WTC11 (cell line): ENCODE data around the gene TRAIP. TPM values are rescaled to one million over a fixed set of nuclear protein-coding genes. Genes with fewer than 3 reads are reported as not detected.

Experiments used
- ATAC-seq: fragments of 200-7000 bp; cut with Tn5 transposase; 2 replicates; pipeline ENCODE4 v1.10.0; 2021; ENCODE audit warnings: mild to moderate bottlenecking, moderate library complexity
- CTCF ChIA-PET: fragments of 300-600 bp; sonication (Branson Sonifier 250); formaldehyde crosslinking; loops from one replicate; lab custom pipeline; 2021; ENCODE audit warnings: antibody characterized with exemption; lab: Charles Lee
- POLR2A ChIA-PET: fragments of 350-600 bp; sonication (Branson Sonifier 250); formaldehyde crosslinking; loops from one replicate; lab custom pipeline; 2021; ENCODE audit warnings: antibody characterized with exemption; lab: Charles Lee
- DNase-seq: peaks from one replicate; pipeline ENCODE4 v3.0.0; 2021; ENCODE audit warnings: low spot score
- H3K27ac Mint-ChIP-seq: 2 replicates; pipeline ENCODE4 v1.8.0; 2021; ENCODE audit warnings: mixed read lengths
- H3K27me3 Mint-ChIP-seq: 2 replicates; pipeline ENCODE4 v1.8.0; 2021; ENCODE audit warnings: low read depth, mild to moderate bottlenecking, moderate library complexity, mixed read lengths
- H3K36me3 Mint-ChIP-seq: 2 replicates; pipeline ENCODE4 v1.8.0; 2021; ENCODE audit warnings: mixed read lengths
- H3K4me1 Mint-ChIP-seq: 2 replicates; pipeline ENCODE4 v1.8.0; 2022; ENCODE audit warnings: mixed read lengths
- H3K4me3 Mint-ChIP-seq: 2 replicates; pipeline ENCODE4 v1.8.0; 2021; ENCODE audit warnings: mild to moderate bottlenecking, moderate library complexity, mixed read lengths
- H3K9me3 Mint-ChIP-seq: 2 replicates; pipeline ENCODE4 v1.8.0; 2021; ENCODE audit warnings: mixed read lengths
- CREM ChIP-seq: sonication (generic); formaldehyde crosslinking; IDR thresholded peaks from 2 replicates; pipeline ENCODE4 v1.8.1; 2022; ENCODE audit warnings: mild to moderate bottlenecking, missing genetic modification reagents, moderate library complexity
- MXD4 ChIP-seq: fragments of 250-450 bp; sonication (Bioruptor Pico); IDR thresholded peaks from 2 replicates; pipeline ENCODE4 v1.8.0; 2021; ENCODE audit warnings: mild to moderate bottlenecking, moderate library complexity, borderline replicate concordance
- TCF7 ChIP-seq: sonication (generic); formaldehyde crosslinking; IDR thresholded peaks from 2 replicates; pipeline ENCODE4 v1.8.0; 2022; ENCODE audit warnings: mild to moderate bottlenecking, low read depth, missing genetic modification reagents, moderate library complexity
- TP53 ChIP-seq: sonication (generic); formaldehyde crosslinking; IDR thresholded peaks from 2 replicates; pipeline ENCODE4 v1.8.1; 2023; ENCODE audit warnings: mild to moderate bottlenecking, missing genetic modification reagents
- ZNF121 ChIP-seq: sonication (generic); formaldehyde crosslinking; IDR thresholded peaks from 2 replicates; pipeline ENCODE4 v1.8.0; 2023; ENCODE audit warnings: missing genetic modification reagents
- ZNF138 ChIP-seq: sonication (generic); formaldehyde crosslinking; conservative IDR thresholded peaks from 2 replicates; pipeline ENCODE4 v1.8.1; 2022; ENCODE audit warnings: mild to moderate bottlenecking, moderate library complexity, missing genetic modification reagents
- ZNF263 ChIP-seq: sonication (generic); formaldehyde crosslinking; IDR thresholded peaks from 2 replicates; pipeline ENCODE4 v1.8.1; 2022; ENCODE audit warnings: low read depth, mild to moderate bottlenecking, moderate library complexity, missing genetic modification reagents
- ZNF396 ChIP-seq: fragments of 250-450 bp; sonication (Bioruptor Pico); IDR thresholded peaks from 2 replicates; pipeline ENCODE4 v1.8.0; 2021; ENCODE audit warnings: mild to moderate bottlenecking, moderate library complexity, borderline replicate concordance
- ZNF416 ChIP-seq: fragments of 250-450 bp; sonication (Bioruptor Pico); IDR thresholded peaks from 2 replicates; pipeline ENCODE4 v1.9.0; 2021; ENCODE audit warnings: mild to moderate bottlenecking, inconsistent platforms
- total RNA-seq: library from RNA; stranded (reverse); gene quantifications from 3 replicates; pipeline ENCODE4 v1.2.3, GENCODE V29; 2021
- TF ChIP-seq, protein P1 (sequence below): sonication (generic); formaldehyde crosslinking; IDR thresholded peaks from 2 replicates; pipeline ENCODE4 v1.8.1; 2022; ENCODE audit warnings: low read depth, missing genetic modification reagents, borderline replicate concordance
- TF ChIP-seq, protein P2 (sequence below): fragments of 250-450 bp; sonication (Bioruptor Pico); IDR thresholded peaks from 2 replicates; pipeline ENCODE4 v1.9.0; 2021; ENCODE audit warnings: mild to moderate bottlenecking, borderline replicate concordance
- TF ChIP-seq, protein P3 (sequence below): sonication (generic); formaldehyde crosslinking; IDR thresholded peaks from 2 replicates; pipeline ENCODE4 v1.8.1; 2022; ENCODE audit warnings: mild to moderate bottlenecking, missing genetic modification reagents, moderate library complexity, borderline replicate concordance
- TF ChIP-seq, protein P4 (sequence below): sonication (generic); formaldehyde crosslinking; IDR thresholded peaks from 2 replicates; pipeline ENCODE4 v1.8.1; 2023; ENCODE audit warnings: mild to moderate bottlenecking, missing genetic modification reagents, moderate library complexity
- TF ChIP-seq, protein P5 (sequence below): fragments of 250-450 bp; sonication (Bioruptor Pico); IDR thresholded peaks from 2 replicates; pipeline ENCODE4 v1.9.0; 2021; ENCODE audit warnings: moderate library complexity, mild to moderate bottlenecking, inconsistent platforms, borderline replicate concordance
- TF ChIP-seq, protein P6 (sequence below): sonication (generic); formaldehyde crosslinking; conservative IDR thresholded peaks from 2 replicates; pipeline ENCODE4 v1.8.1; 2023; ENCODE audit warnings: mild to moderate bottlenecking, low read depth, missing genetic modification reagents, moderate library complexity
- TF ChIP-seq, protein P7 (sequence below): sonication (generic); formaldehyde crosslinking; conservative IDR thresholded peaks from 2 replicates; pipeline ENCODE4 v1.8.1; 2022; ENCODE audit warnings: mild to moderate bottlenecking, missing genetic modification reagents

Gene TRAIP
- total RNA-seq, 1 experiment from 2014 or later, result 25.9 TPM

DNA sequence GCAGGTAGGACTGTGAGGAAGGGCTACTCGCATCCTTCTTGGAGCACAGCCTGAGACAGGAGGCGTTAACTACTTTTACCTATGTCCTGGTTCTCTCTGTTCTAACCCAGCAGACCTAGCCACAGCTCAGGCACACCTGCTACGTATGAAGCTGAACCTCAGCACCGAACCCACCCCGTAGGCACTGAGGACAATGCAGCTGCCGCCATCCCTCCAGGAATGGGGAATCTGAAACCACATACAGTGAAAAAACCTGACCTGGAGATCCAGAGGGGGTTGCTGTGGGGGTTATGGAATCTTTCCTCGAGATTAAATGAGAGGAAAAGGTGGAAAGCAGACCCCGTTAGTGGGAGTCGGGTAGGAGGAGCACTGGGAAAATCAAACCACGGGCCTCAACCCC, 32.9 kb upstream of the TRAIP start:
- TF ChIP-seq, protein P1, sequence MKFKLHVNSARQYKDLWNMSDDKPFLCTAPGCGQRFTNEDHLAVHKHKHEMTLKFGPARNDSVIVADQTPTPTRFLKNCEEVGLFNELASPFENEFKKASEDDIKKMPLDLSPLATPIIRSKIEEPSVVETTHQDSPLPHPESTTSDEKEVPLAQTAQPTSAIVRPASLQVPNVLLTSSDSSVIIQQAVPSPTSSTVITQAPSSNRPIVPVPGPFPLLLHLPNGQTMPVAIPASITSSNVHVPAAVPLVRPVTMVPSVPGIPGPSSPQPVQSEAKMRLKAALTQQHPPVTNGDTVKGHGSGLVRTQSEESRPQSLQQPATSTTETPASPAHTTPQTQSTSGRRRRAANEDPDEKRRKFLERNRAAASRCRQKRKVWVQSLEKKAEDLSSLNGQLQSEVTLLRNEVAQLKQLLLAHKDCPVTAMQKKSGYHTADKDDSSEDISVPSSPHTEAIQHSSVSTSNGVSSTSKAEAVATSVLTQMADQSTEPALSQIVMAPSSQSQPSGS (CRISPR knock-in tag), result no peak
- TF ChIP-seq ZNF263 (CRISPR knock-in tag), result no peak
- no peak for TF ChIP-seq ZNF138 (CRISPR knock-in tag)
- TF ChIP-seq ZNF121, result no peak
- TF ChIP-seq, protein P2, sequence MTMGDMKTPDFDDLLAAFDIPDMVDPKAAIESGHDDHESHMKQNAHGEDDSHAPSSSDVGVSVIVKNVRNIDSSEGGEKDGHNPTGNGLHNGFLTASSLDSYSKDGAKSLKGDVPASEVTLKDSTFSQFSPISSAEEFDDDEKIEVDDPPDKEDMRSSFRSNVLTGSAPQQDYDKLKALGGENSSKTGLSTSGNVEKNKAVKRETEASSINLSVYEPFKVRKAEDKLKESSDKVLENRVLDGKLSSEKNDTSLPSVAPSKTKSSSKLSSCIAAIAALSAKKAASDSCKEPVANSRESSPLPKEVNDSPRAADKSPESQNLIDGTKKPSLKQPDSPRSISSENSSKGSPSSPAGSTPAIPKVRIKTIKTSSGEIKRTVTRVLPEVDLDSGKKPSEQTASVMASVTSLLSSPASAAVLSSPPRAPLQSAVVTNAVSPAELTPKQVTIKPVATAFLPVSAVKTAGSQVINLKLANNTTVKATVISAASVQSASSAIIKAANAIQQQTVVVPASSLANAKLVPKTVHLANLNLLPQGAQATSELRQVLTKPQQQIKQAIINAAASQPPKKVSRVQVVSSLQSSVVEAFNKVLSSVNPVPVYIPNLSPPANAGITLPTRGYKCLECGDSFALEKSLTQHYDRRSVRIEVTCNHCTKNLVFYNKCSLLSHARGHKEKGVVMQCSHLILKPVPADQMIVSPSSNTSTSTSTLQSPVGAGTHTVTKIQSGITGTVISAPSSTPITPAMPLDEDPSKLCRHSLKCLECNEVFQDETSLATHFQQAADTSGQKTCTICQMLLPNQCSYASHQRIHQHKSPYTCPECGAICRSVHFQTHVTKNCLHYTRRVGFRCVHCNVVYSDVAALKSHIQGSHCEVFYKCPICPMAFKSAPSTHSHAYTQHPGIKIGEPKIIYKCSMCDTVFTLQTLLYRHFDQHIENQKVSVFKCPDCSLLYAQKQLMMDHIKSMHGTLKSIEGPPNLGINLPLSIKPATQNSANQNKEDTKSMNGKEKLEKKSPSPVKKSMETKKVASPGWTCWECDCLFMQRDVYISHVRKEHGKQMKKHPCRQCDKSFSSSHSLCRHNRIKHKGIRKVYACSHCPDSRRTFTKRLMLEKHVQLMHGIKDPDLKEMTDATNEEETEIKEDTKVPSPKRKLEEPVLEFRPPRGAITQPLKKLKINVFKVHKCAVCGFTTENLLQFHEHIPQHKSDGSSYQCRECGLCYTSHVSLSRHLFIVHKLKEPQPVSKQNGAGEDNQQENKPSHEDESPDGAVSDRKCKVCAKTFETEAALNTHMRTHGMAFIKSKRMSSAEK, result no peak
- TF ChIP-seq, protein P3, sequence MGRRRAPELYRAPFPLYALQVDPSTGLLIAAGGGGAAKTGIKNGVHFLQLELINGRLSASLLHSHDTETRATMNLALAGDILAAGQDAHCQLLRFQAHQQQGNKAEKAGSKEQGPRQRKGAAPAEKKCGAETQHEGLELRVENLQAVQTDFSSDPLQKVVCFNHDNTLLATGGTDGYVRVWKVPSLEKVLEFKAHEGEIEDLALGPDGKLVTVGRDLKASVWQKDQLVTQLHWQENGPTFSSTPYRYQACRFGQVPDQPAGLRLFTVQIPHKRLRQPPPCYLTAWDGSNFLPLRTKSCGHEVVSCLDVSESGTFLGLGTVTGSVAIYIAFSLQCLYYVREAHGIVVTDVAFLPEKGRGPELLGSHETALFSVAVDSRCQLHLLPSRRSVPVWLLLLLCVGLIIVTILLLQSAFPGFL (CRISPR knock-in tag), result no peak
- no peak for TF ChIP-seq TP53 (CRISPR knock-in tag)
- TF ChIP-seq ZNF396 (CRISPR knock-in tag), result no peak
- TF ChIP-seq, protein P4, sequence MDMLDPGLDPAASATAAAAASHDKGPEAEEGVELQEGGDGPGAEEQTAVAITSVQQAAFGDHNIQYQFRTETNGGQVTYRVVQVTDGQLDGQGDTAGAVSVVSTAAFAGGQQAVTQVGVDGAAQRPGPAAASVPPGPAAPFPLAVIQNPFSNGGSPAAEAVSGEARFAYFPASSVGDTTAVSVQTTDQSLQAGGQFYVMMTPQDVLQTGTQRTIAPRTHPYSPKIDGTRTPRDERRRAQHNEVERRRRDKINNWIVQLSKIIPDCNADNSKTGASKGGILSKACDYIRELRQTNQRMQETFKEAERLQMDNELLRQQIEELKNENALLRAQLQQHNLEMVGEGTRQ (CRISPR knock-in tag), result no peak
- TF ChIP-seq, protein P5, sequence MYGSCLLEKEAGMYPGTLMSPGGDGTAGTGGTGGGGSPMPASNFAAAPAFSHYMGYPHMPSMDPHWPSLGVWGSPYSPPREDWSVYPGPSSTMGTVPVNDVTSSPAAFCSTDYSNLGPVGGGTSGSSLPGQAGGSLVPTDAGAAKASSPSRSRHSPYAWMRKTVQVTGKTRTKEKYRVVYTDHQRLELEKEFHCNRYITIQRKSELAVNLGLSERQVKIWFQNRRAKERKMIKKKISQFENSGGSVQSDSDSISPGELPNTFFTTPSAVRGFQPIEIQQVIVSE (CRISPR knock-in tag), result no peak
- no peak for TF ChIP-seq MXD4
- no peak for TF ChIP-seq ZNF416 (CRISPR knock-in tag)
- TF ChIP-seq CREM (CRISPR knock-in tag), result no peak
- no peak for TF ChIP-seq TCF7 (CRISPR knock-in tag)
- TF ChIP-seq, protein P6, sequence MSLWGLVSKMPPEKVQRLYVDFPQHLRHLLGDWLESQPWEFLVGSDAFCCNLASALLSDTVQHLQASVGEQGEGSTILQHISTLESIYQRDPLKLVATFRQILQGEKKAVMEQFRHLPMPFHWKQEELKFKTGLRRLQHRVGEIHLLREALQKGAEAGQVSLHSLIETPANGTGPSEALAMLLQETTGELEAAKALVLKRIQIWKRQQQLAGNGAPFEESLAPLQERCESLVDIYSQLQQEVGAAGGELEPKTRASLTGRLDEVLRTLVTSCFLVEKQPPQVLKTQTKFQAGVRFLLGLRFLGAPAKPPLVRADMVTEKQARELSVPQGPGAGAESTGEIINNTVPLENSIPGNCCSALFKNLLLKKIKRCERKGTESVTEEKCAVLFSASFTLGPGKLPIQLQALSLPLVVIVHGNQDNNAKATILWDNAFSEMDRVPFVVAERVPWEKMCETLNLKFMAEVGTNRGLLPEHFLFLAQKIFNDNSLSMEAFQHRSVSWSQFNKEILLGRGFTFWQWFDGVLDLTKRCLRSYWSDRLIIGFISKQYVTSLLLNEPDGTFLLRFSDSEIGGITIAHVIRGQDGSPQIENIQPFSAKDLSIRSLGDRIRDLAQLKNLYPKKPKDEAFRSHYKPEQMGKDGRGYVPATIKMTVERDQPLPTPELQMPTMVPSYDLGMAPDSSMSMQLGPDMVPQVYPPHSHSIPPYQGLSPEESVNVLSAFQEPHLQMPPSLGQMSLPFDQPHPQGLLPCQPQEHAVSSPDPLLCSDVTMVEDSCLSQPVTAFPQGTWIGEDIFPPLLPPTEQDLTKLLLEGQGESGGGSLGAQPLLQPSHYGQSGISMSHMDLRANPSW (CRISPR knock-in tag), result no peak
- TF ChIP-seq, protein P7, sequence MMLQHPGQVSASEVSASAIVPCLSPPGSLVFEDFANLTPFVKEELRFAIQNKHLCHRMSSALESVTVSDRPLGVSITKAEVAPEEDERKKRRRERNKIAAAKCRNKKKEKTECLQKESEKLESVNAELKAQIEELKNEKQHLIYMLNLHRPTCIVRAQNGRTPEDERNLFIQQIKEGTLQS (CRISPR knock-in tag), result no peak
- TF ChIP-seq, all 79 proteins: peak for 0
- no peaks in the 10 kb centered on the region for H3K36me3 Mint-ChIP-seq
- DNase-seq (no peak), ATAC-seq (no peak)
- H3K4me3 Mint-ChIP-seq, result no peak overlapping the region
- no peak overlapping the region for H3K27ac Mint-ChIP-seq
- H3K27me3 Mint-ChIP-seq, result no peaks in the 10 kb centered on the region
- ChIA-PET POLR2A (interaction anchor here (0.6 kb wide), 1 partner anchor 53 kb away, joined by 7 read pairs; no protein-coding TSS in a partner anchor), CTCF (interaction anchor here (0.6 to 1.6 kb wide), 5 partner anchors 9 to 65 kb away, joined by 3 to 6 read pairs (median 4); no protein-coding TSS in a partner anchor)
- H3K9me3 Mint-ChIP-seq, result no peaks in the 10 kb centered on the region
- no peaks in the 10 kb centered on the region for H3K4me1 Mint-ChIP-seq
